SU-DHL-6 (cell line): ENCODE results near the gene VAV3.

Experiments
- EZH2phosphoT487 ChIP-seq: fragments of 200-600 bp; sonication (generic), shearing (Covaris generic); conservative IDR thresholded peaks from 2 replicates; pipeline ENCODE4 v1.6.1; 2018; ENCODE audit warnings: mild to moderate bottlenecking, antibody characterized with exemption, low read length, moderate library complexity, mixed read lengths
- TF ChIP-seq, protein P1 (sequence below): fragments of 200-600 bp; sonication (generic); IDR thresholded peaks from one replicate; pipeline ENCODE4 v1.5.1; 2017; ENCODE audit warnings: antibody characterized with exemption, mild to moderate bottlenecking, low read length, moderate library complexity; ENCODE audit not compliant: insufficient read depth, poor library complexity, severe bottlenecking

DNA sequence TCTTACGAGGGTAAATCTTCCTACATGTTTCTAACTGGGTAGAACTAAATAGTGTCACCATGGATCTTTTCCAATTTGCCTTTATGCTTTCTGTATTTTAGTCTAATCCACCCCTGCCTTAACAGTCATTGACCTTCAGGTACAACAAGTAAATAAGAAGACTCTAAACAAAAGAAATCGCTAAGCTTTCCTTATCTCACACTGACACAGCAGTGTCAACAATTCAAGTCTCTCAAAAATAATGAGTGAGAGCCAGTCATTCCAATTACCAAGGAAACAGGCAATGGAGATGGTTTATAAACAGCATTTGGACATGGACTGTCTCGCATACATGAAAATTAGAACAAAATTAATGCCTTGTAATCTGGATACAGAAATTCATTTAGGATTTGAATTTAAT, 365.8 kb downstream of the VAV3 start:
- TF ChIP-seq, protein P1, sequence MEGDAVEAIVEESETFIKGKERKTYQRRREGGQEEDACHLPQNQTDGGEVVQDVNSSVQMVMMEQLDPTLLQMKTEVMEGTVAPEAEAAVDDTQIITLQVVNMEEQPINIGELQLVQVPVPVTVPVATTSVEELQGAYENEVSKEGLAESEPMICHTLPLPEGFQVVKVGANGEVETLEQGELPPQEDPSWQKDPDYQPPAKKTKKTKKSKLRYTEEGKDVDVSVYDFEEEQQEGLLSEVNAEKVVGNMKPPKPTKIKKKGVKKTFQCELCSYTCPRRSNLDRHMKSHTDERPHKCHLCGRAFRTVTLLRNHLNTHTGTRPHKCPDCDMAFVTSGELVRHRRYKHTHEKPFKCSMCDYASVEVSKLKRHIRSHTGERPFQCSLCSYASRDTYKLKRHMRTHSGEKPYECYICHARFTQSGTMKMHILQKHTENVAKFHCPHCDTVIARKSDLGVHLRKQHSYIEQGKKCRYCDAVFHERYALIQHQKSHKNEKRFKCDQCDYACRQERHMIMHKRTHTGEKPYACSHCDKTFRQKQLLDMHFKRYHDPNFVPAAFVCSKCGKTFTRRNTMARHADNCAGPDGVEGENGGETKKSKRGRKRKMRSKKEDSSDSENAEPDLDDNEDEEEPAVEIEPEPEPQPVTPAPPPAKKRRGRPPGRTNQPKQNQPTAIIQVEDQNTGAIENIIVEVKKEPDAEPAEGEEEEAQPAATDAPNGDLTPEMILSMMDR: no peak
- TF ChIP-seq EZH2phosphoT487: no peak
